NCI-H187 (cell line): ENCODE data around the gene ANAPC5.

Experiments used
- DNase-seq, 2 experiments: peaks; one replicate each; lab custom pipeline; 2025; lab: John Stamatoyannopoulos, UW

The ANAPC5 gene

GRCh38 chr12:121366063-121366459 is 13.8 kb upstream of the ANAPC5 start:
- DNase-seq, result no peak

- no peak for DNase-seq
These were observed 13.3 kb upstream of the ANAPC5 start for GRCh38 chr12:121365416-121366062.

GRCh38 chr12:121364683-121365121 is 12.5 kb upstream of the ANAPC5 start:
- no peak for DNase-seq

- DNase-seq, result no peak
These were observed 5.9 kb upstream of the ANAPC5 start for GRCh38 chr12:121358073-121358472.

- DNase-seq, result no peak
These were observed 5.1 kb upstream of the ANAPC5 start for GRCh38 chr12:121357331-121357730.

GRCh38 chr12:121356657-121357056 is 4.4 kb upstream of the ANAPC5 start:
- DNase-seq, result no peak

GRCh38 chr12:121355818-121356217 is 3.6 kb upstream of the ANAPC5 start:
- DNase-seq, result no peak

- no peak for DNase-seq
These were observed 439 bp upstream of the ANAPC5 start for GRCh38 chr12:121352682-121353018.

- DNase-seq, result no peak
These were observed 5.5 kb downstream of the ANAPC5 start for GRCh38 chr12:121346747-121347146.

- no peak for DNase-seq
These were observed 6.9 kb downstream of the ANAPC5 start for GRCh38 chr12:121345151-121345815.

GRCh38 chr12:121344506-121344905 is 7.7 kb downstream of the ANAPC5 start:
- no peak for DNase-seq

- no peak for DNase-seq
These were observed 14.8 kb downstream of the ANAPC5 start for GRCh38 chr12:121337416-121337815.

GRCh38 chr12:121334513-121335343 is 17.5 kb downstream of the ANAPC5 start:
- DNase-seq, result peak; percentile 6 to 29

- DNase-seq, result no peak
These were observed 18.5 kb downstream of the ANAPC5 start for GRCh38 chr12:121333747-121334146.

GRCh38 chr12:121331248-121331647 is 21.0 kb downstream of the ANAPC5 start:
- DNase-seq, result no peak

- DNase-seq, result no peak
These were observed 21.5 kb downstream of the ANAPC5 start for GRCh38 chr12:121330692-121331091.

- DNase-seq, result no peak
These were observed 22.0 kb downstream of the ANAPC5 start for GRCh38 chr12:121330195-121330594.

GRCh38 chr12:121328620-121329019 is 23.6 kb downstream of the ANAPC5 start:
- DNase-seq, result no peak

GRCh38 chr12:121326996-121327674 is 25.1 kb downstream of the ANAPC5 start:
- DNase-seq, result no peak

- no peak for DNase-seq
These were observed 26.3 kb downstream of the ANAPC5 start for GRCh38 chr12:121325922-121326396.

GRCh38 chr12:121323908-121324307 is 28.3 kb downstream of the ANAPC5 start:
- no peak for DNase-seq

GRCh38 chr12:121318121-121318520 is 34.1 kb downstream of the ANAPC5 start:
- no peak for DNase-seq
